ENCODE data around the gene ZDHHC21.
"Not testable (repeated sequence)": the region's sequence is repeated elsewhere in the genome, so short reads cannot be mapped to it uniquely, and the experiment has no call there.

DNA sequence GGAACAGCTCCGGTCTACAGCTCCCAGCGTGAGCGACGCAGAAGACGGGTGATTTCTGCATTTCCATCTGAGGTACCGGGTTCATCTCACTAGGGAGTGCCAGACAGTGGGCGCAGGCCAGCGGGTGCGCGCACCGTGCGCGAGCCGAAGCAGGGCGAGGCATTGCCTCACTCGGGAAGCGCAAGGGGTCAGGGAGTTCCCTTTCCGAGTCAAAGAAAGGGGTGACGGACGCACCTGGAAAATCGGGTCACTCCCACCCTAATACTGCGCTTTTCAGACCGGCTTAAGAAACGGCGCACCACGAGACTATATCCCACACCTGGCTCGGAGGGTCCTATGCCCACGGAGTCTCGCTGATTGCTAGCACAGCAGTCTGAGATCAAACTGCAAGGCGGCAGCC, 29.2 kb downstream of the ZDHHC21 start:
- TF ChIP-seq CTCF (IDR thresholded peaks at IDR 0.05; ENCODE audit: low read depth, low read length, poor library complexity, severe bottlenecking); EZH2phosphoT487 (IDR thresholded peaks at IDR 0.05; ENCODE audit: borderline replicate concordance, low read length): not testable (repeated sequence)

Data from DOHH2 (cell line).